HG03575 (cell line): ENCODE results near the gene SEC62.

Experiments
- ATAC-seq: cut with Tn5 transposase; IDR thresholded peaks from one replicate; pipeline ENCODE4 v1.9.1; 2021; ENCODE audit not compliant: unreplicated experiment, insufficient number of reproducible peaks, low FRiP score; ENCODE audit errors: extremely low read depth

Gene SEC62

DNA sequence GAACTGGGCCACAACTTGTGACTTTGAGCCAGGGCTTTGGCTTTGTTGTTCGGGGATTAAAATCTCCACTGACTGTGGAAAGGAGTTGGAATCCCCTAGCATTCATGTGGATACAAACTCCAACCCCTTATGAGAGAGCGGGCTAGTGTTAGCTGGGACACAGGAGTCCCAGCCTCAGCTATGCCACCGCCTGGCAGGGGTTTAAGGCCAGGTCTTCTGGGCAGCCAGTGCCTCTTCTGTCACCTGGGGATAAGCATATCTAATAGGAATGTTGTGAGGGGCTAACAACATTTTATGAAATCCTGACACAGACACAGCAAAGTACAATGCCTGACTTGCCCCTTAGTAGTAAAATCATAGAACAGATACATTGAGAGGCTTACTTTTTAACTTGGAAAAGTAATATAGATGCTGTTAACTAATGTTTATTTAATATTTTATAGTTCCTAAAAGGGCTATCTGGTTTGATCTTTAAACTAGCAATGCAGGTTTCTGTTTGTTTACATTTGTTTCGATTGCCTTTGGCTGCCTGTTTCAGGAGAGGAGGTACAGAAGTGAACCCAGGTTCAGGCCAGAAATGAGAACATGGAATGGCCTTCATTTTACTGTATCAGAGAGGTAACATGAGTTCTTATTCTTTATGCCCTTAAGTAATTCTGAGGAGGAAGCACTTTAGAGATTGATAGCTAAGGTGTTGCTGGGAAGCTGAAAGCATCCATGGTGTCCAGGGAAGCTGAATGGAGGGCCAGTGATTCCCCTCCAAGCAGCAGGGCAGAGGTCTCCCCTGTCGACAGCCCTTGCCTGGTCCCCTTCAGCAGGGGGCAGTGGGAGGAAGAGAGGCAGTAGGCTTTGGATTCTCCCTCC lies 79.9 kb downstream of the SEC62 start:
- no peak for ATAC-seq

DNA sequence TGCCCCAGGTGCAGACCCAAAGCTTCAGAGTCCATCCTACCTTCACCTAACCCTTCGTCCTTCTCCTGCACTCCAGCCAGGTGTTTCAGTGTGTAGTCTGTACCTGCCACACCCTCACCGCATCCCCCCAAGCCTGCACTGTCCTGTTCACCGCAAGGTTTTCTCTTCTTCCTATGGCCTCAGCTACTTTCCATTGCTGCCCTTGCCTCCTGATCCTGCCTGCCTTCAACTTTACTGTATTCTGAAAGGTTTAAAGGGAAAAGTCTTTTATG lies 80.5 kb downstream of the SEC62 start:
- ATAC-seq: no peak
